HG02642 (cell line): ENCODE measurements around the gene DPF3.
"Not testable (repeated sequence)": the region's sequence is repeated elsewhere in the genome, so short reads cannot be mapped to it uniquely, and the experiment has no call there.

ENCODE experiments used
- ATAC-seq: cut with Tn5 transposase; IDR thresholded peaks from one replicate; pipeline ENCODE4 v1.9.1; 2021; ENCODE audit warnings: mild to moderate bottlenecking; ENCODE audit not compliant: unreplicated experiment, poor library complexity

The DPF3 gene

DNA sequence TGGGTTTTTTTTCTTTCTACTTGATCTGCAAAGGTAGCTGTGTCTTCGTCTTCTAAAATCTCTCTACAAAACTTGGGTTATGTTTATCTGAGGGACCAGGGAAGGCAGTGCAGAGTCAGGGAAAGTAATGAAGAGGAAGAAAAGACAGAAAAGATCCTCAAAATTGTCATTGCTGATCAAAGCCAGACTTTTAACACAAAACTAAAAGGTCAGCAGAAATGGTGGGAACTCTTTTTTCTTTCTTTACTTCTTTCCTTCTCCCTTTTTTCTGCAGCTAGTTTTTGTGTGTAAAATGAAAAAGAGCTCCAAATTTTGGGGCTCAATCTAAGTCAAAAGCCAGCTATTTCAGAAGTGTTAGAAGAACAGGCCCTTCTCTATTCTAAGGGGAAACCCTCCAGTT is 11.9 kb downstream of the DPF3 start:
- ATAC-seq = no peak

DNA sequence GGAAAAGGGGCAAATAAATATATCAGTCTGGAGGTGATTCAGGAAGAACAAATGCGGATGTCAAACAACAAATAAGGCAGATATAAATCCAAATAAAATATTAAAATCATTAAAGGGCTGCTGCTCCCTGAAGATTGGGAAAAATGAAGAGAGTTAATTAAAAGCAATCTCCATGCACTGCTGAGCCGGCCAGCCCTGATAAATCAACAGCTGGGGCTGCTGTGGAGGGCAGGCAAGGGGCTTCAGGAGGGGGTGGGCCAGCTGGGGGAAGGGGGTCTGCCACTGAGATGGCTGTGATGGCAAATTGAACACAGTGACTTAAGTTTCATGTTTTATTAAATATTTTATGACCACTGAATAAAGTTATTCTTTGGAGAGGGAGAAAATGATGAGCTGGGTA is 12.4 kb downstream of the DPF3 start:
- ATAC-seq = no peak

DNA sequence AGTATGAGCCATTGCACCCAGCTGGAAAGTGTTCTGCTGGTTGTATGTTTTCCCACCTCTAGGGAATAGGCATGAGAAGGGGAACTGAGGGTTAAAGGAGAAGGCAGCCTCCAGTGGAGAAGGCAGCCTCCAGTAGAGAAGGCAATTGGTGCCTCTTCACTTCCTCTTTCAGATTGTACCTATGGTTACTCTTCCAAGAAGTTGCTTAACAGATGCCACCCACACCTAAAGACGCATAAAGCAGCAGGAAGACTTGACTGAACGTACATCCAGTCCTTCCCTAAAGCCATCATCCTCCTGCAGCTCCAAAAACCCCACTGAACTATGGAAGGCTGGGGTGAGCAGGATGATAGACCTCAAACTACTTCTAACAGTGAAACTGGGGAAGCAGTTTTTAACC is 13.1 kb downstream of the DPF3 start:
- no peak for ATAC-seq

DNA sequence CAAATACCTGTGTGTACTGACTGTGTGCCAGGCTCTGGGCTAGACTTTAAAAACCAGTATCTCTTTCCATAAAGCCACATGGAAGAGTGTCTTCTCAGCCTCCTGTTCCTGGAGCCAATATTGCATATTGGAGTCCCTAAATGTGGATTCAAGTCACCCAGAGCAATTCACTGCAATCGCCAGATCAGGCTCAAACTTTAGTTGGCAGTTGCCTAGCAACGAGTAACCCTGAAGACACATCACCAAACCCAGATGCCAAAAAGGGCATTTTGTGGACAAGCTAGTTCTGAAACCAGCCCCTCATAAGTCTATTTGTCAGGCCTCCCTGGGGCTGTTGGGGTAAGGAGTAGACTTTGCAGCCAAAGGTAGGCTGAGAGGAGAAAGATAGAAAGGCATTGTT is 13.7 kb downstream of the DPF3 start:
- ATAC-seq = no peak

DNA sequence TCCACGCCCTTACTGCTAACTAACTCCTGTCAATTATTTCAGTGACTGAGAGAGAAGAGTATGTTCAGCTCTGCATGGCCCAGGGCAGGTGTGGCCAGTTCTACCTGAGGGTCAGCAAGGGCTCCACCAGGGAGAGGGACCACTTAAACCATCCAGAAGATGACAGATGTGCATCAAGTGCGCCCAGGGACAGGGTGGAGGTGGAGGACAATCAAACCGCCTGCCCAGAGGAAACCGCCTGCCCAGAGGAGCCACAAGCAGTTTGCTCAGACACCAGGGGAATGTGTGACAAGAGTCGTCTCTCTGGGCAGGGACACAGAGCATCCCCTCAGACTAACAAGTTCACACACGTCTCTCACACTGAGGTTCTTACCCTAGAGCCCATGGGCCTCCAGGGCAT is 14.5 kb downstream of the DPF3 start:
- no peak for ATAC-seq

DNA sequence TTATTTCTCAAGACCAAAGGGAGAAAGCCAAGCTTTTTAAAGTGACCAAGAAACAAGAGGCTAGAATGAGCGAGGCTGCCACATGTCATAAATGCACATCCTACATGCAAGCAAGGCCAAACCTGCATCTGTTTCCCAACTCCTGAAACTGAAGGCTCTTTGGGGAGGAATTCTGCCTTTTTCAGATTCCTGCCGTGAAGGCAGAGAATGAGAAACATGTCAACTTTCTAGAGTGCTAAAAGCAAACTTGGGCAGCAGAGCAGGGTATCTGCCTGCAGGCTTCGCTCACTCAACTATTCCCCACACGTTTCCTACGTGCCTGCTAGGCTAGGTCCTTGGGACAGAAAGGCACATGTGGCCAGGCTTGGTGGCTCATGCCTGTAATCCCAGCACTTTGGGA is 15.2 kb downstream of the DPF3 start:
- ATAC-seq = no peak

DNA sequence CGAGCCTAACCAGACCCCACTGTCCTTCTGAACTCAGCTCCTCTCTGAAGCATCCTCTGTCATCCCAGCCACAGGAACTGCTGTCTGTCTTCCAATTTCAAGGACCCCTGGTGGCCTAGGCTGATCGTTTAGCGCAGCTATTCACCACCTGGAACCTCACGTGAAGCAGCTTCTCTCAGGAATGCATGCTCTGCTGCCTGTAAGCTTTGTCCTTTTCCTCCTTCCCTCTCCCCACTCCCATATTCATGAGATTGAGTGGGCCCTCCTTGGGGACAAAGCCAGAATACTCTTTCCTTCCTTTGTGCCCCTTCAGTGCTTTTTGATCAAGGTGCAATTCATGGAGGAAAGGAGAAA is 17.2 kb downstream of the DPF3 start:
- no peak for ATAC-seq

DNA sequence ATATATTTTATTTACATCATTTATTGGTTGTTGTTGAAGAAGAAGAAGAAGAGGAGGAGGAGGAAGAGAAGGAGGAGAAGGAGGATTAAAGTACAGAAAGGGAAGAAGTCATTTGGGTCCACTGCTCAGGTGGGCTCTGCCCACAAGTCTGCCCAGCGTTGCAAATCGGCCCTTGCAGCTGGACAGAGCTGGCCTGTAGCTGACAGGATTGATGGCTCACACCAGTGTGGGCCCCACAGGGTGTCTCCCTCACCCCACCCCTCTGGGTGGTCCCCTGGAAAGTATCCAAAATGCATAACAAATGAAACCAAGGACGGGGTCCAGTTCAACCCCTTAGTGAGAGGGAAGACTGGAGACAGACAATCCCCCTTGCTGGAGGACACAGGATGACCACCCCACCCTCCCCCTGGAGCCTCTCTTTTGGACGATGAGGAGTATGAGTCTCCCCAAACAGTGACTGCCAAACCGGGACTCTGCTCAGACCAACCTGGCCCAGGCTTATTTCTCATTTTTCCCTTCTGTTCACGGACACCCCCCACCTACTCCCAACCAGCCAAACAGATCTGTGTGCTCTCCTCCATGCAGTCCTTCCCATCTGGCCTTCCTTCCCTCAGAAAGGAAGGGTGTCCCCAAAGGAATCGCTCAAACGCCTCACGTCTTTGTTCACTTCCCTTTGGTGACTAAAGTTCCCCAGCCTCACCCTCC is 17.7 kb downstream of the DPF3 start:
- no peak for ATAC-seq

DNA sequence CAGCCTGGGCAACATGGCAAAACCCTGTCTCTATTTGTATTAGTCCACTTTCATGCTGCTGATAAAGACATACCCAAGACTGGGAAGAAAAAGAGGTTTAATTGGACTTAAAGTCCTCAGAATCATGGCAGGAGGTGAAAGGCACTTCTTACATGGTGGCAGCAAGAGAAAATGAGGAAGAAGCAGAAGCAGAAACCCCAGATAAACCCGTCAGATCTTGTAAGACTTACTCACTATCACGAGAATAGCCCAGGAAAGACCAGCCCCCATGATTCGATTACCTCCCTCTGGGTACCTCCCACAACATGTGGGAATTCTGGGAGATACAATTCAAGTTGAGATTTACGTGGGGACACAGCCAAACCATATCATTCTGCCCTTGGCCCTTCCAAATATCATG is 23.0 kb downstream of the DPF3 start:
- not testable (repeated sequence) for ATAC-seq

DNA sequence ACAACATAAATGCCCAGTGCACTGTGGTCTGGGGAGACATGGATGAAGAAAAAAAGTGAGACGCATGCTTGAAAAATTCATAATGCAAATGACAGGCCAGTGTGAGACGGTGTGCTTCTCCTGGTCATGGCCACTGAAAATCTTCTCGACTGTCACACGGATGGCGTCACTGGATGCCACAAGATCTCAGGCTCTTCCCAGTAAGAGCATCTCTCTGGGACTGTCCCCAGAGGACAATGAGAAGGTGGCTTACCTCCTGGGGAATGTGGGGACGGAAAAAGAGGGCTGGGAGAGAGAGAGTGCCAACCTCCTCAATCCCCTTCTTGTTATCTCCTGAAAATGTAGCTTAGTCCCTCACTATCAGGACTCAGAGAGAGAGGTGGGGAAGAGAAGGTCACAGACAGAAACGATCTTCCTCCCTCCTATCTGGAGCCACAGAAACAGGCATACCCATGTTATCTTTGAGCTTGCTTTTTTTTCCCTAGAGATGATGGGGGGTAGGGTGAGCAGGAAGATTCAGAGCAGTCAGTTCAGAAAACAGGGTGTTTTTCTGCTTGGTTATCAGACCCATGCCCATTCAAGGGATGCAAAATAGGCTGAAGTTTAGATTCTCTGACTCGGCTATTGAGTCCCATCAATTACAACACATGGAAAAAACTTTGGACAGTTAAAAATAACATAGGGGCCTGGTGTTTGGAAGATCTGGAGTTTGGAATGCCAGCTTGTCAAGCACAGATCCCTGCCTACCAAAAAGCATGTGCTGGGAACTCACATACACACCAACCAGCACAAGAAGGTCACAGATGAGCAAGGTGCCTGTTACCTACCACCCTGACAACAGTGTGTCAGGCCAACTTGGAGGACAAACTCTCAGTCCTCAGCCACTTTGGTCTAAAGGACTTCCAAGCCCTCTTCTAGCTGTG is 24.2 kb downstream of the DPF3 start:
- ATAC-seq = no peak

DNA sequence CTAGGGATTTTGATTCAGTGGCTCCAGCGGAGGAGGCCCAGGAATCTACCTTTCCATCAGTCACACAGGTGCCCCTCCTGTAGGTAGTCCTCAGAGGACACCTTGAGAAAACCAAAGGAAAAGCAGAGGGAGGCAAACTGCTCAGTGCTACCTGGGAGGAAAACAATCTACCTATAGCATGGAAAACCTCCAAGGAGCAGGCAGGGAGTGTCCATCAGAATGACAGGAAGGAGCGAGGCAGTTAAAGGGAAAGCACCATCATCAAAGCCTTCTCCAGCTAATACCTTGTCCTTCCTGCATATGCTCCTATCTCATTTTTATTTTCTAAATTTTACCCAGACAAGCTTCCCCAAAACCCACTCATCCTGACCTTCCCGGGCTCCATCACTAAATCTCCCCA is 25.4 kb downstream of the DPF3 start:
- ATAC-seq = no peak

DNA sequence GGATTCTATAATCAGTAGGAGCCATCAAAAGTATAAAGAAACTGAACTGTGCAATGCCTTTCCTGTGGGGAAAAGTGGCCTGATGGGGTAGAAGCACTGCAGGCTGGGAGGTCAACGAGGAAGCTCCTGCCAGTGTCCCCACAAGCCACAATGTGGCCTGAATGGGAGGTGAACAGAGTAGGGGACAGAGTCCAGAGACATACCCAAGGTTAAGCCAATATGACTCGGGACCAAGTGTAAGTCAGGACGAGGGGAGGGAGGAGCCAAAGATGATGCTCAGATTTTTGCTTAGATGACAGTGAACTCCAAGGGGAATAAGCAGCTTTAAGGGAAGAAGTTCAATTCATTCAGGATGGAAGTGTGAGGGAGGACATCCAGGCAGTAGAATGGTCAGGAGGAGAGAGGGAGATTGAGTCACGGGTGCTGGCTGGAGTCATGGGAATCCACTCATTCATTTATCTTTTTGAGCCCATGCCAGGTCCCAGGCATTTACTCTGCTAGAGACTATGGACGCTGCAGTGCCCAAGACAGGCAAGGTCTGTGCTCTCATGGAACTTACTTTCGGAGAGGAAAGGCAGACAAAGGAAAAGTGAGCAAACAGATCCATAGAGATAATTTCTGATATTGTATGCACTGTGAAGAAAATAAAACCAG is 29.1 kb downstream of the DPF3 start:
- no peak for ATAC-seq

DNA sequence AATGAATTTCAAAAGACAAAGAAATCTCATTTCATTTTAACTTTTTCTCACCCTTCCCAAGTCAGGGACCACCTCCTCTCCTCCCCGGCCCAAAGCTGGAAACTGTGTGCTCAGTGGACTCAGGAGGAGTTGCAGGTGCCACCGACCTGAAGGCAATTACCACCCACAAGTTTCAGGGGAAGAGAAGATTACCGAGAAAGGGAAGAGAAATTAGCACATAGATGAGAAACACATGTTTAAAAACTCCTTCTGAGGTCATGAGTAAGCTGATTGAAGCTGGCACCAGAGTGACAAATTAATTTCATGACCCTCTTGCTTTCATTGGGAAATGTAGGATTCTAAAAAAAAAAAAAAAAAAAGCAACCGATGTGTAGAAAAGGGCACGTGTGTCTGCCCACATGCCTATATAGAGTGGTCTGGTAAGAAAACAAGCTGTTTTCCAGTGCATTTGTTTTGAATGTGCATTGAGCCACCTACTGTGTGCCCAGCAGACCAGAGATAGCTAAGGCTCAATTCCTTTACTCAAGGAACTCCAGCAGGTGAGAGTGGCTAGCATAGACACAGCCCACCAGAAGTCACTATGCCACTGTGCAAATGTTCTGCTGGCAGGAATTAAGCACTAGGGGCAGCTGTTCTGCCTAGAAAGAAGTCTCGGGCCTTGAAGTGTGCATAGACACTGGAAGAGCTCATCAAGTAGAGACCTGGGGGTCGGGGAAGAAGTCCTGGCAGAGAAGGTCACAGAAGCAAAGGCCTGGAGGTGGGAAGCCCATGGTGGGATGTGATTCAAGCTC is 30.5 kb downstream of the DPF3 start:
- no peak for ATAC-seq

DNA sequence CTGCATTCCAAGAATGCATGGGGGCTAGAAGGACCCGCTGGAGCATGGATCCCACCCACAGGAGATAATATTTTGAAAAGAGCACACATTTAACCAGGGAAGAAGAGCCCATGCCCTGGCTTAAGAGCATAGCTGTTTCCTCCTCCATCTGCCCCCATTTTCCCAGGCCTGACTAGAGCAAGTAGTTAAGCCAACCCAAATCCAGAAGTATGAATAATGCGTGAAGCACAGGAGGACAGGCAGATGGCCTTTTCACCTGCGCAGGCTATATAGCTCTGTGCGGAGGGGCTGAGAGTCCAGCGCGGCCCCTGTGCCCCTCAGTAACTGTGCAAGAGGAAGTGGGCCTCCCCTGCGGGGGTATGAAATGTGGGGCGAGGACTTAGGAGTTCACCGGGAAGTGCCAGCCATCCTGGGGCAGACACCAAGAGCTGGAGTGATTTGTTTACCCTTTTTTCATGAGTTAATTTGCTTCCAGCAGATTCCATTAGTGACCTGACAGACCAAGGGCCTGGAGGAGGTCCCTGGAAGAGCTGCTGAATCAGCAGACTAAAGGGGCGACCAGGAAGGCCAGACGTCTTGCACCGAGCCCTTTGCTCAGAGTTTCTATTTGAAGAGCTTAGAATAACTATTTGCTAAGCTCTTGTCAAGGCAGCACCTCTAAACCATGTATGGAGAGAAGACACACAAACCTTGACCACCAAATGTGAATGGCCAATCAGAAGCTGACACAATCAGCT is 37.2 kb downstream of the DPF3 start:
- ATAC-seq = no peak

DNA sequence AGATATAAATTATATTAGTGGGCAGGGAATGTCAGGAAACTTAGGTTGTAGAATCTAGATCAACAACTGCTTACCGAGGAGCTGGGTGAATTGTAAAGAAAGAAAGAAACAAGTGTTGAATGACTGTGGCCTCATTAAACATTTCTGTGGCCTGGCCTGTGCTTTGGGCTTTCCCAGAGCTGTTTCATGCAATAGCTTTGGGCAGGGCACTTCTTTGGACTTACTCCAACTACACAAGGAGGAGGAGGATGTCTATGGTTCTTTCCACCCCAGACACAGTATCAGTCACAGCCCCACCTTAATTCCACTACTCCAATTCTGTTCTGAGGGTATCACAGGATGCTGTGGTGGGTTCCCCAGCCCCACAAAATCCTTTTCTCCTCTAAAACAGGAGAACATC is 38.0 kb downstream of the DPF3 start:
- no peak for ATAC-seq

DNA sequence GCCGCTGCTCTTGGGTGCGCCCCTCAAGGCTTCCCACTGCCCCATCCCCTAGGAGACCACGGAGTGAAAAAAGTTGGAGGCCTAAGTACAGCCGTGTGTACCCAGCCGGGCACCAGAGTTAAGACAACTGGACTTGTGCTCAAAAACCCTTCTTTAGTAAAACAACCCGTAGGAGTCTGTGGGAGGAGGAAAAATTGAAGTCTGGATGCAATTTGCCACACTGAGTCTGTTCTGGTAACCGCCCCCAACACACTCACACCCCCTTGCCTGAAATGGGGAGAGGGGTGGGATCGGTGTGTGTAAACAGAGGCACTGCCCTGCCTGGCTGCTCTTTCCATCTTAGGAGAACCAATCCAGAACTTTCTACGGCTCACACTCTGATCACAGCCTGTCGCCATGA is 41.7 kb downstream of the DPF3 start:
- ATAC-seq = no peak

DNA sequence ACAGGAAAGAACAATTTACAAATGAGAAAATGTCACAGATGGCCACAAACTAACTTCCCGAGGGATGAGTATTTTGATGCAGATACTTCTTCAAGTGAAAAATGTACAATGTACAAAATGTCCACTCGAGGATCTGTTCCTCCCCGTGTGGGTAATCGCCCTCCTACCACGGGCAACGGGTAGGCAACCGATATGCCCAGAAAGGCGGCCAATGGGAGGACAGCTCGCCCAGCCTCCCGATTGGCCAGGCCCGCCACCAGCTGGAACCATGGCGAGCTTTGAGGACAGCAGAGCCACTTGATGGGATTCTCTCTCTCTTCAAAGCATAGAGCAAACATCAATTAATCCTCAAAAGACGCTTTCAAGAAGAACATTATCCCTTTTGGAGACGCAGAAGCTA is 42.3 kb downstream of the DPF3 start:
- ATAC-seq = no peak

DNA sequence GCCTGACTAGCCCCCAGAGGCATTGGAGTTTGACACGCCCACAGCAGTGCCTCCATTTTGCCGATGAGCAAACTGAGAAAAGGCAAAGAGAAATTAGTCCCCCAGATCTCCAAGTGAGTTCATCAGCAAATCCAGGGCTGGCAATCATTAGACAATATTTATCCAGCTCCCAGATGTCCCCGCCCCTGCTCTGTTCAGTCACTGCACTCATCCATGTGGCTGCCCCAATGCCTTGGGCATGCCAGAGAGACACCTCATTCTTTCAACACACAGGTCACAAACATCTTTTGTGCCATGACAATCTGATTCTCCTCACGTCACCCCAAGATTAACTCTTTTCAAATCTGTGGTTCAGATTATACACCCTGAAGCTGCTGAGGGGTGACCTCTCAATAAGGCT is 43.5 kb downstream of the DPF3 start:
- ATAC-seq = no peak

DNA sequence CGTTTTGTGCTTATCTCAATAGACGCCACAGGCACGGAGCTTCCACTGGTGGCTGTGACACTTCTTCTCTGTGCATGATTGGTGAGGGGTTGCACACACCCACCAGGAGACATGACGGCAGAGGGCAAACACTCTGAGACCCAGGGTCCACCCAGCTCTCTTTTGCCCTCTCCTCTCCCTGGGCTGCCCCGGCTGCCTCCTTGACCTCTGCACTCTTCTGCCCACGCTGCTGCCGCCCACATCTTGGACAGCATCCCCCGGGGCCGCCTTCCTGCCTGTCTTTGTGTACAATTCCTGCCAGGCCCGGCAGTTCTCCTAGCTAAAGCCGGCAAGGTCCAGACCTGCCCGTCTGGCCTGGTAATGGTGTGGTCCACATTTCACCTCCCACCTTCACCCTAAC is 44.7 kb downstream of the DPF3 start:
- ATAC-seq = no peak

DNA sequence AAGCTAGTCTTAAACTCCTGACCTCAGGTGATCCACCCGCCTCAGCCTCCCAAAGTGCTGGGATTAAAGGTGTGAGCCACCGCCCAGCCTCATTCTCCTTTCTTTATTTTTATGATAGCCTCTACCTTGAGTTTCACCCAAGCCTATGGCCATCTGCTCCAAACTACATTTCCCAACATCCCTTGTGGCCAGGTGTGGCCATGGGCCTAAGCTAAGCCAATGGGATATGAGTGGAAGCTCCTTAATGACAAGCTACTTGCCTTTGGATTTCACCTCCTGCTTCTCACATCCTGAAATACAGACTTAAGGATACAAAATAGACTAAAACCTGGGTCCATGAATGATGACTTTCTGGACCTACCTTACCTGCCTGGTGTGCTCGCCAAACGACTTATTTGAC is 46.2 kb downstream of the DPF3 start:
- no peak for ATAC-seq
